ENCODE data around the gene PSAP.

The PSAP gene

DNA sequence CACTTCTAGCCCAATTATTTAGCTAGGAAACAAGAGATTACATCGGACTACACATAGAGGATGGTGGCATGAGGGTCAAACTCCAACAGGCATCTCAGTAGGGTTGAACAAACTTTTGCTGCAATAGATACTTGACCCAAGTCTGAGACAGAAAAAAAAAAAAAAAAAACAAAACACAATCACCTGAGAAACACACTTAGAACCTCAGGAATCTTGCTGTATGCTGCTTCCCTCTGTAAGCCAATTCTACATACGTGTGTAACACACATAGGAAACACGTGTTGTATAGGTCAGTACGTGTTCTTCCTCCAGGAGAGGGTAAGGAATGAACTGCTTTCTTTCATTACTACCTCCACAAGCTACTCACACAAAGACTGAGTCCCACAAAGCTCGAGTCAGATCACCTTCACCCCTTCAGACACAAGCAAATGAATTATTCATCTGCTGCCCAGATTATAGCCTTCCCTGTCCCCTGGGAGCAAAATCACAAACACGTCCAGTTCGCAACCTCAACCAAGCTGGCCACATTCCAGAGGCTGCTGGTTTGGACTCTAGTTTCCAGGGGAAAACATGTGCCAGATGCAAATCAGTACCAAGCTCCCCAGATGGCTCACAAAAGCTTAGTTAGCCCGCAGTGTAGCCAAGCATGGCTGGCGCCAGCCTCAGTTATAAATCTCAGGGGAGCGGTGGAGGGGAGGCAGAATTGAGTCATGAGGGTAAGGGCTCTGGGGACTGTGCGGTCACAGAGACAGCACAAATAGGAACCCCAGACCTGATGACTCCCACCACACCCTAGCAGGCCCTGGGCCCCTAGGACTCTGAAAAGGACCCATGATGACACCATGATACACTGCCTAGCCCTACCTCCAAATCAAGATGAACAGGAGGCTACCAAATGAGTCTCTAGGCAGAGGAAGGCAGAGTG is 15.1 kb downstream of the PSAP start:
- no peak for DNase-seq (ENCODE audit: low read depth)
- TF ChIP-seq, protein P1, sequence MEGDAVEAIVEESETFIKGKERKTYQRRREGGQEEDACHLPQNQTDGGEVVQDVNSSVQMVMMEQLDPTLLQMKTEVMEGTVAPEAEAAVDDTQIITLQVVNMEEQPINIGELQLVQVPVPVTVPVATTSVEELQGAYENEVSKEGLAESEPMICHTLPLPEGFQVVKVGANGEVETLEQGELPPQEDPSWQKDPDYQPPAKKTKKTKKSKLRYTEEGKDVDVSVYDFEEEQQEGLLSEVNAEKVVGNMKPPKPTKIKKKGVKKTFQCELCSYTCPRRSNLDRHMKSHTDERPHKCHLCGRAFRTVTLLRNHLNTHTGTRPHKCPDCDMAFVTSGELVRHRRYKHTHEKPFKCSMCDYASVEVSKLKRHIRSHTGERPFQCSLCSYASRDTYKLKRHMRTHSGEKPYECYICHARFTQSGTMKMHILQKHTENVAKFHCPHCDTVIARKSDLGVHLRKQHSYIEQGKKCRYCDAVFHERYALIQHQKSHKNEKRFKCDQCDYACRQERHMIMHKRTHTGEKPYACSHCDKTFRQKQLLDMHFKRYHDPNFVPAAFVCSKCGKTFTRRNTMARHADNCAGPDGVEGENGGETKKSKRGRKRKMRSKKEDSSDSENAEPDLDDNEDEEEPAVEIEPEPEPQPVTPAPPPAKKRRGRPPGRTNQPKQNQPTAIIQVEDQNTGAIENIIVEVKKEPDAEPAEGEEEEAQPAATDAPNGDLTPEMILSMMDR (IDR thresholded peaks at IDR 0.05; ENCODE audit: control insufficient read depth, extremely low read depth, insufficient read depth) = no peak
- no peak overlapping the region for H3K4me3 ChIP-seq (ENCODE audit: low read depth, low read length)

DNA sequence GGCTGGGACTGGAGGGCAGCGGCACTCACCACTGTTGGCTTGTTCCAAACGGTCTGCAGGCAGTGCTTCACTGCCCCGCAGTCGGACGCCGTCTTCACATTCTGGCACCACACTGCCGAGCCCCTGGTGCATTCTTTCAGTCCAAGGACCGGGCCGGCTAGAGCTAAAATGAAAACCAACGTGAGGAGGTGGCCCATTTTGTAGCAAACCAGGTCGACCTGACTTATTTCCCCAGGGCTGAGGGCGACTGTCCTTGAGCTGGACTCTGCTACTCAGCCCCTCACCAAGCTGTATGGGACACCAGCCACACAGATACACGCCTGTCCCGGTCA is 16.7 kb downstream of the PSAP start:
- H3K4me3 ChIP-seq (ENCODE audit: low read depth, low read length) = no peak overlapping the region
- TF ChIP-seq, protein P1 (IDR thresholded peaks at IDR 0.05; ENCODE audit: control insufficient read depth, extremely low read depth, insufficient read depth) = no peak
- no peak for DNase-seq (ENCODE audit: low read depth)

DNA sequence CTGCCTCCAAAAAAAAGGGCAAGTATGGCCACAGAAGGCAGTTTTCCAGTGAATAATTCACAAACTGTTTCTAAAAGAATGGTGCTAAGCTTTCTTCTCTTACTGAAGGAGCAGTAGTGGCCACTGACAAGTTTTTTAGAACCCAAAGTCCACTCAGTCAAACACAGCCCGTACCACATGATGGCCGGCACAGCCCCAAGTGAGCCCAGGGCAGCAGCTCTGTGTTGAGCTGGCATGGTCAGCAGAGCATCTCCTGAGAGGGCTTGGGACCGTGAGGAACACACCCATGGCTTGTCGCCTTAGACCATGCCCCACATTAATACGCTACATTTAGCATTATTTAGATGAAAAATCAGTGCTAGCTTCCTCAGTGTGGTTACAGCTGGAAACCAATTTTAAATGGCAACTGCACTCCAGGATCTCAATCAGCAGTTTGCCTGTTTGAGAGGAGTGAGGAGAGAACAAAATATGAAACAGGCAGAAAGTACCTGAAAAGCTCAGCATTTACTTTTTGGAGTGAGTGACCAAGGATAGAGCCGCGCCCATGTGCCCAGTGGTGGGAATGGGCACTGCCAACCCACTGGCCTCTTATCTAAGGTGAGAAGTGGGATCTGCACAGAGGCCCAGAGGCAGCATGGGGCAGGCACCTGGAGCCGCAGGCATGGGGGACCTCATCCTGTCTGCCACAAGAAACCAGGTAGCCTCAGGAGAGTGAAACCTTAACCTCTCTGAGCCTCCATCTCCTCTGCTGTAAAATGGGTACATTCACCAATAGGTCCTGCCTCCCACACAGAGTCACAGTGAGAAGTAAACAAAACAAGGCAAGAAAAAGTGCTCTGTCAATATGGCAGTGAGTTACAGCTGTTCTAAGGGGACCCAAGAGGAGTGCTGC is 17.4 kb downstream of the PSAP start:
- no peak overlapping the region for H3K4me3 ChIP-seq (ENCODE audit: low read depth, low read length)
- TF ChIP-seq, protein P1 (IDR thresholded peaks at IDR 0.05; ENCODE audit: control insufficient read depth, extremely low read depth, insufficient read depth) = no peak
- no peak for DNase-seq (ENCODE audit: low read depth)

DNA sequence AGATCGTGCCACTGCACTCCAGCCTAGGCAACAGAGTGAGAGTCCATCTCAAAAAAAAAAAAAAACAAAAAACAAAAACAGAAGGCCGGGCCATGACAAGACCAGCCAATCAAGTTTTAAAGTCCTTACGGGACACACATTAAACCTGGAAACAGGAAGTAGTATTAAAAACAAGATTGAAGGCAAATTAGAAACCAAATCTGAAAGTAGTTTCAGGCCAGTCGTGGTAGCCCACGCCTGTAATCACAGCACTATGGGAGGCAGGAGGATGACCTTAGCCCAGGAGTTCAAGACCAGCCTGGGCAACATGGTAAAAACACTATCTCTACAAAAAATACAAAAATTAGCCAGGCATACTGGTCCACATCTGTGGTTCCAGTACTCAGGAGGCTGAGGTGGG is 18.1 kb downstream of the PSAP start:
- DNase-seq (ENCODE audit: low read depth) = no peak
- H3K4me3 ChIP-seq (ENCODE audit: low read depth, low read length) = no peak overlapping the region
- TF ChIP-seq, protein P1 (IDR thresholded peaks at IDR 0.05; ENCODE audit: control insufficient read depth, extremely low read depth, insufficient read depth) = no peak

DNA sequence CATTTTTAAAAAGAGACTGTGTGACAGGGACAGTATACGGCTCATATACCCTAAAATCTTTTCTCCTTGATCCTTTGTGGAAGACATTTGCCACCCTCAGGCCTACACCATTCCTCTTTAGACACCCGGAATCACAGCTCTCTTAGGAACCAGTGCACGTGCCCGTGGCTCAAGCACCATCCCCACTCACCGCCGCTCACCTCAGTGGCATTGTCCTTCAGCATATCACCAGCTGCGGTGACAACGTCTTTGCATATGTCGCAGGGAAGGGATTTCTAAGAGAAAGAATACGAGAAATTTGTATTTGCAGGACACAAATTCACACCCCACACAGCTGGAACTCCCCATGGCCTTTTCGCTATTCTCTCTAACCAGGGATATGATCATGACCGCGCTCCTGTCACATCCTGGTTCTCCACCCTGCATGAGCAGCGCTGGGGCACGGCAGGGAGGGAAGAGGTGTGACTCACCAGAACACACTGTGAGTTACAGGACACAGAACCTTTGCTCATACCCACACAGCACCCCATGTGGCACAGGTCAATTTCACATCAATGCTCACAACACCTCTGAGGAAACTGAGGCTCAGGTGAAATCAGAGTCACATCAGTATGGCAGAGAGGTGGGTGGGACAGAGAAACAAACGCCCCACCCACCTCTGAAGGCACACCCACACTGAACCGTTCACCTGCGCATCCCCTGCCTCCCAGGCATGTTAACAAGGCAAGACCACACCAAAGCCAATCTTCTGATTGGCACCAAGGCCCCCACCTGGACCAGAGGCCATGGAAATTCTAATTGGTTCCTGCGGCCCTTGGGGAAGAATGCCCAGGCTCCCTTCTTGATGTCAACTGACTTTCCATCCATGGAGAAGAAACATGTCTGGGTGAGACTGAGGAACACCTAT is 19.2 kb downstream of the PSAP start:
- DNase-seq (ENCODE audit: low read depth) = no peak
- H3K4me3 ChIP-seq (ENCODE audit: low read depth, low read length) = no peak overlapping the region
- TF ChIP-seq, protein P1 (IDR thresholded peaks at IDR 0.05; ENCODE audit: control insufficient read depth, extremely low read depth, insufficient read depth) = no peak

DNA sequence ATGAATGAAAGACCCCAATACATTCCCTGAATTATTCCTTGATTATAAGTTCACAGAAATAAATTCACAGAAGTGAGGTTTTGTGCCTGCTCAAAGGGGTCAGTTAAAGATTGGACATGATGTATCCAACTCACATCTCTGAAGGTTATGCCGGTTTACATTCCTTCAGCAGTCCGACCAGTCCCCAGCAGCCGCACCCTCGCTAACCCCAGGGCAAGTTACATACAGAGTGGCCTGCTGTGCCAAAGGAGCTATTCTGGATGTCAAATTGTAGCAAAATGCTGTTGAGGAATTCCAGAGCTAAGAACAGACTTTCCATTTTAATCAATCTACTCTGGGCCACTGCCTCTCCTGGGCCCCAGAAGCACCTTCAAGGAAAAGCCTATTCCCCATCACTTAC is 20.3 kb downstream of the PSAP start:
- TF ChIP-seq, protein P1 (IDR thresholded peaks at IDR 0.05; ENCODE audit: control insufficient read depth, extremely low read depth, insufficient read depth) = no peak
- DNase-seq (ENCODE audit: low read depth) = no peak
- H3K4me3 ChIP-seq (ENCODE audit: low read depth, low read length) = no peak overlapping the region
